Activated naive CD8-positive, alpha-beta T cell treated with anti-CD3 and anti-CD28 coated beads, Interleukin-2, amount 10 ng/mL, durations not matched to agents 7 days and 5 days (primary cell): ENCODE results near the gene GLT1D1. TPM values are rescaled to one million over a fixed set of nuclear protein-coding genes. Genes with fewer than 3 reads are reported as not detected.

Experiments used
- ATAC-seq: fragments of 150-1000 bp; cut with Tn5 transposase; one replicate; pipeline ENCODE4 v1.10.0; 2021; ENCODE audit warnings: low read depth, moderate library complexity
- POLR2A ChIA-PET: fragments of 350-600 bp; sonication (Branson Sonifier 250); formaldehyde crosslinking; loops from one replicate; lab custom pipeline; 2021; ENCODE audit warnings: antibody characterized with exemption; lab: Charles Lee
- DNase-seq: peaks from one replicate; pipeline ENCODE4 v3.0.0; 2021
- H3K27ac Mint-ChIP-seq: one replicate; pipeline ENCODE4 v1.8.0; 2022; ENCODE audit warnings: mild to moderate bottlenecking, mixed read lengths
- H3K27me3 Mint-ChIP-seq: one replicate; pipeline ENCODE4 v1.8.0; 2022; ENCODE audit warnings: mild to moderate bottlenecking, moderate library complexity, mixed read lengths
- H3K36me3 Mint-ChIP-seq: one replicate; pipeline ENCODE4 v1.8.0; 2021; ENCODE audit warnings: mild to moderate bottlenecking, mixed read lengths
- H3K4me1 Mint-ChIP-seq: one replicate; pipeline ENCODE4 v1.8.0; 2021; ENCODE audit warnings: mixed read lengths
- H3K4me3 Mint-ChIP-seq: one replicate; pipeline ENCODE4 v1.8.0; 2022; ENCODE audit warnings: mild to moderate bottlenecking, moderate library complexity, mixed read lengths
- H3K9me3 Mint-ChIP-seq: one replicate; pipeline ENCODE4 v1.8.0; 2021; ENCODE audit warnings: mixed read lengths
- total RNA-seq, 2 experiments: library from RNA; stranded (reverse); gene quantifications; one replicate each; pipeline ENCODE4 v1.2.3, GENCODE V29; 2021

Gene GLT1D1
- total RNA-seq, 2 experiments from 2014 or later = not detected

DNA sequence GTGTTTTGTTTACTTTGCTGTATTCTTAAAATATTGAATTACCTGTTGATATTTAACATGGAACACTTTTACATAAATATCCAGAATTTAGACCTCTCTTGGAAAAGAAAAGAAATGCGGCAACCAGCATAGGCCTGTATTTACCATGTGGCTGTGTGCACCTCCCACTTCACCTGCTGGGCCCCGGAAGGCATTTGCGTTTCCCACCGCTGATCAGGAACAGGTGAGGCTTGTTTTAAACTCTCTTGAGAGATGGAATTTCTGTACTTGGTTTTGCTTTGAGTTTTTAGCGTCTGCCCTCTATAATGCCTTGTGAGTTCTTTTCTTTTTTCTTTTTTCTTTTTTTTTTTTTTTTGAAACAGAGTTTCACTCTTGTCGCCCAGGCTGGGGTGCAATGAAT is 124.2 kb downstream of the GLT1D1 start:
- peaks cover 2% of the 10 kb centered on the region for H3K27me3 Mint-ChIP-seq
- DNase-seq (no peak), ATAC-seq (no peak)
- POLR2A ChIA-PET = no interaction called here
- no peaks in the 10 kb centered on the region for H3K36me3 Mint-ChIP-seq
- H3K4me1 Mint-ChIP-seq = no peaks in the 10 kb centered on the region
- H3K9me3 Mint-ChIP-seq = no peaks in the 10 kb centered on the region
- no peak overlapping the region for H3K4me3 Mint-ChIP-seq
- H3K27ac Mint-ChIP-seq = no peak overlapping the region

- H3K27me3 Mint-ChIP-seq = peaks cover 2% of the 10 kb centered on the region
- H3K27ac Mint-ChIP-seq = no peak overlapping the region
- H3K4me3 Mint-ChIP-seq = no peak overlapping the region
Measured at GRCh38 chr12:128978067-128978466, 124.8 kb downstream of the GLT1D1 start.

GRCh38 chr12:128980623-128981022 is 127.3 kb downstream of the GLT1D1 start:
- no peak for DNase-seq
- H3K4me1 Mint-ChIP-seq = no peaks in the 10 kb centered on the region
- no peak overlapping the region for H3K27ac Mint-ChIP-seq
- ATAC-seq = no peak
- peaks cover 2% of the 10 kb centered on the region for H3K27me3 Mint-ChIP-seq
- H3K9me3 Mint-ChIP-seq = no peaks in the 10 kb centered on the region
- H3K36me3 Mint-ChIP-seq = no peaks in the 10 kb centered on the region
- H3K4me3 Mint-ChIP-seq = no peak overlapping the region
- POLR2A ChIA-PET = no interaction called here

More at GRCh38 chr12:128978067-128978466, 124.8 kb downstream of the GLT1D1 start:
- POLR2A ChIA-PET = no interaction called here
- no peak for ATAC-seq
- no peaks in the 10 kb centered on the region for H3K4me1 Mint-ChIP-seq
- H3K9me3 Mint-ChIP-seq = no peaks in the 10 kb centered on the region
- no peak for DNase-seq
- H3K36me3 Mint-ChIP-seq = no peaks in the 10 kb centered on the region

GRCh38 chr12:128981971-128982533 is 128.8 kb downstream of the GLT1D1 start:
- Mint-ChIP-seq H3K27ac (no peak overlapping the region), H3K27me3 (peaks cover 2% of the 10 kb centered on the region), H3K4me3 (no peak overlapping the region), H3K4me1 (no peaks in the 10 kb centered on the region), H3K36me3 (no peaks in the 10 kb centered on the region), H3K9me3 (no peaks in the 10 kb centered on the region)
- DNase-seq = no peak
- POLR2A ChIA-PET = no interaction called here
- ATAC-seq = no peak

DNA sequence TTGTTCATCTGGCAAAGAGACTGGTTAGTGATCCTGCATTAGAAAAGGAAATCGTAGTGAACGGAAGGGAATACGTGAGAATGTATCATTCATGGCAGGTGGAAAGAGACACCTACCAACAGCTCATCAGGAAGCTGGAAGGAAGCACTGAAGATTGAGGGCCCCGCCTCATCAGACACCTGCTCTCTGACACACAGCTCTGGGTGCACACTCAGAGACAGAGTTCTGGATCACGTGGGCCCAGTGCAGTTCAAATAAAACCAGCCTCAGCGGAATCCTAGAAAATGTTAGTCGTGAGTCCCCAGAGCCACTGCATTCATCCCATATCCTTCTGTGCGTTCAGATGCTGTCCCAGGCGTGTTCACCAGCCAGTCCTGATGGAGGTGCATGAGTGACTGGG is 129.7 kb downstream of the GLT1D1 start:
- Mint-ChIP-seq H3K9me3 (no peaks in the 10 kb centered on the region), H3K27ac (no peak overlapping the region), H3K4me3 (no peak overlapping the region), H3K36me3 (no peaks in the 10 kb centered on the region), H3K4me1 (no peaks in the 10 kb centered on the region), H3K27me3 (peaks cover 2% of the 10 kb centered on the region)
- POLR2A ChIA-PET = no interaction called here
- DNase-seq (no peak), ATAC-seq (no peak)

GRCh38 chr12:128983371-128983770 is 130.1 kb downstream of the GLT1D1 start:
- peaks cover 2% of the 10 kb centered on the region for H3K27me3 Mint-ChIP-seq
- no peaks in the 10 kb centered on the region for H3K9me3 Mint-ChIP-seq
- no peak for ATAC-seq
- H3K27ac Mint-ChIP-seq = no peak overlapping the region
- H3K4me1 Mint-ChIP-seq = no peaks in the 10 kb centered on the region
- POLR2A ChIA-PET = no interaction called here
- no peak for DNase-seq
- H3K4me3 Mint-ChIP-seq = no peak overlapping the region
- H3K36me3 Mint-ChIP-seq = no peaks in the 10 kb centered on the region

- H3K27me3 Mint-ChIP-seq = peaks cover 2% of the 10 kb centered on the region
- H3K9me3 Mint-ChIP-seq = no peaks in the 10 kb centered on the region
- ATAC-seq (no peak), DNase-seq (no peak)
- no peaks in the 10 kb centered on the region for H3K36me3 Mint-ChIP-seq
- H3K4me1 Mint-ChIP-seq = no peaks in the 10 kb centered on the region
- no peak overlapping the region for H3K4me3 Mint-ChIP-seq
- POLR2A ChIA-PET = no interaction called here
- H3K27ac Mint-ChIP-seq = no peak overlapping the region
Measured at GRCh38 chr12:128986957-128987356, 133.7 kb downstream of the GLT1D1 start.

DNA sequence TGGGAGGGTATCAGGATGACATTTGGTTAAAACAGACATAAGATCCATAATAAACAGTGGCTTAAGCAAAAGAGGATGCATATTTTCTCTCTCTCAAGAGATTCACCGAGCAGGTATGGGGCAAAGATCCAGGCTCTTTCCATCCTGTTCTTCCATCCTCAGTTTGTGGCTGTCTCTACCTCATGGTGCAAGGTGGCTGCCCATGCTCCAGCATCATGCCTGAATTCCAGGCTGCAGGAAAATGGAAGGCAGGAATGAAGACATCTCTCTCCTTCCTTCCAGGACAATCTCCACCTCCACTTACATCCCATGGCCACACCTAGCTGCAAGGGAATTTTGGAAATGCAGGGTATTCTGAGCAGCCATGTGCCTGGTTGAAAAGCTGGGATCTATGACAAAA is 136.0 kb downstream of the GLT1D1 start:
- H3K4me1 Mint-ChIP-seq = no peaks in the 10 kb centered on the region
- no peak for ATAC-seq

DNA sequence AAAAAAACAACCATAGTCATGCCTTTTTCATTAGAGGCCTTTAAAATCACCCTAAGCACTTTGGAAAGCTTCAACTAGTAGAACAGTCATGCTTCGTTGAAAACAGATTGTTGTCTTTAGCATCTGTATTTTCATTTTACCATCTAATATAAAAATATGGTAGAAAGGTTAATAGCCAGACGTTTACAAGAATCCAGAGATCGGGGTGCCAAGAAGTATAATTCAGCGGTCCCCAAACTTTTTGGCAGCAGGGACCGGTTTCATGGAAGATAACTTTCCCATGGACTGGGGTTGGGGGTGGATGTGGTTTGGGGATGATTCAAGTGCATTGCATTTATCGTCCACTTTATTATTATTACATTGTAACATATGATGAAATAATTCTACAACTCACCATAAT is 138.4 kb downstream of the GLT1D1 start:
- POLR2A ChIA-PET = no interaction called here
- Mint-ChIP-seq H3K9me3 (peaks cover 4% of the 10 kb centered on the region), H3K27ac (no peak overlapping the region), H3K4me3 (no peak overlapping the region), H3K27me3 (no peaks in the 10 kb centered on the region), H3K4me1 (no peaks in the 10 kb centered on the region), H3K36me3 (no peaks in the 10 kb centered on the region)
- DNase-seq = no peak
- ATAC-seq = no peak

More for the DNA sequence above, 136.0 kb downstream of the GLT1D1 start:
- Mint-ChIP-seq H3K27me3 (no peaks in the 10 kb centered on the region), H3K4me3 (no peak overlapping the region), H3K27ac (no peak overlapping the region), H3K9me3 (peaks cover 3% of the 10 kb centered on the region), H3K36me3 (no peaks in the 10 kb centered on the region)
- POLR2A ChIA-PET = no interaction called here
- DNase-seq = no peak

- no peaks in the 10 kb centered on the region for H3K36me3 Mint-ChIP-seq
- no peak for DNase-seq
- no peak for ATAC-seq
- H3K27me3 Mint-ChIP-seq = no peaks in the 10 kb centered on the region
- H3K4me3 Mint-ChIP-seq = no peak overlapping the region
- H3K27ac Mint-ChIP-seq = no peak overlapping the region
- no peaks in the 10 kb centered on the region for H3K4me1 Mint-ChIP-seq
- POLR2A ChIA-PET = no interaction called here
- H3K9me3 Mint-ChIP-seq = peaks cover 4% of the 10 kb centered on the region
Measured at GRCh38 chr12:128992116-128992515, 138.8 kb downstream of the GLT1D1 start.

DNA sequence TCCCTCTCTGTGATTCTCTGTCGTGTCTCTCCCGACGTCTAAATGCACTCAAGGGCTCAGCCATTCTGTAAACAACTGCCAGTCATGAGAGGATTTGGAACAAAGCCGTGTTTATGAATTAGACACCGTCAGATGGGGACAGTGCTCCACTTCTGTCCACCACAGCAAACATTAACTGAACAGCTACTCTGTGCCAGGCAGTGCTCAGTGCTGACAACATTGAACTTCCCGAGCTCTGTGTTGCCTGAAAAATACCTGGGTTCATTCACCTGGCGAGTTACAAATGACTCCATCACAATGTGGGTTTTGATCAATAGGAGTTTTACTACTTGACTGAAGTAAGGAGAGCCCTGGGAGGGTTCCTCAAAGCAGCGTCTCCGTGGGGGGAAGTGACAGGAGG is 139.3 kb downstream of the GLT1D1 start:
- Mint-ChIP-seq H3K27me3 (no peaks in the 10 kb centered on the region), H3K4me3 (no peak overlapping the region), H3K9me3 (peaks cover 4% of the 10 kb centered on the region), H3K27ac (no peak overlapping the region), H3K4me1 (no peaks in the 10 kb centered on the region), H3K36me3 (no peaks in the 10 kb centered on the region)
- no peak for ATAC-seq
- DNase-seq = no peak
- POLR2A ChIA-PET = no interaction called here

GRCh38 chr12:128994856-128995255 is 141.6 kb downstream of the GLT1D1 start:
- H3K27me3 Mint-ChIP-seq = no peaks in the 10 kb centered on the region
- ATAC-seq (no peak), DNase-seq (no peak)
- no peaks in the 10 kb centered on the region for H3K36me3 Mint-ChIP-seq
- H3K27ac Mint-ChIP-seq = no peak overlapping the region
- no peaks in the 10 kb centered on the region for H3K4me1 Mint-ChIP-seq
- POLR2A ChIA-PET = no interaction called here
- no peak overlapping the region for H3K4me3 Mint-ChIP-seq
- H3K9me3 Mint-ChIP-seq = peaks cover 6% of the 10 kb centered on the region

DNA sequence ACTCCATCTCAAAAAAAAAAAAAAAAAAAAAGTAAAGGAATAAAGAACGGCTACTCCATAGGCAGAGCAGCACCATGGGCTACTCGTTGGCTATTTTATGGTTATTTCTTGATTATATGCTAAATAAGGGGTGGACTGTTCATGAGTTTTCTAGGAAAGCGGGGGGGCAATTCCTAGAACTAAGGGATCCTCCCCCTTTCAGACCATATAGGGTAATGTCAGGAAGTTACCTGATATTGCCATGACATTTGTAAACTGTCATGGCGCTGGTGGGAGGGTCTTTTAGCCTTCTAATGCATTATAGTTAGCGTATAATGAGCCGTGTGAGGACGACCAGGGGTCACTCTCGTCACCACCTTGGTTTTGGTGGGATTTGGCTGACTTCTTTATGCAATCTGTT is 142.3 kb downstream of the GLT1D1 start:
- no peaks in the 10 kb centered on the region for H3K4me1 Mint-ChIP-seq
- POLR2A ChIA-PET = no interaction called here
- no peaks in the 10 kb centered on the region for H3K36me3 Mint-ChIP-seq
- H3K27ac Mint-ChIP-seq = no peak overlapping the region
- H3K9me3 Mint-ChIP-seq = peaks cover 6% of the 10 kb centered on the region
- H3K27me3 Mint-ChIP-seq = no peaks in the 10 kb centered on the region
- ATAC-seq = no peak
- no peak for DNase-seq
- H3K4me3 Mint-ChIP-seq = no peak overlapping the region

GRCh38 chr12:129001826-129002225 is 148.5 kb downstream of the GLT1D1 start:
- ATAC-seq = no peak
- POLR2A ChIA-PET = no interaction called here
- Mint-ChIP-seq H3K27me3 (peaks cover 3% of the 10 kb centered on the region), H3K4me3 (no peak overlapping the region), H3K9me3 (peaks cover 12% of the 10 kb centered on the region), H3K36me3 (no peaks in the 10 kb centered on the region), H3K4me1 (no peaks in the 10 kb centered on the region), H3K27ac (no peak overlapping the region)
- DNase-seq = no peak

GRCh38 chr12:129002427-129002826 is 149.1 kb downstream of the GLT1D1 start:
- ATAC-seq (no peak), DNase-seq (no peak)
- no peaks in the 10 kb centered on the region for H3K36me3 Mint-ChIP-seq
- no peak overlapping the region for H3K4me3 Mint-ChIP-seq
- H3K9me3 Mint-ChIP-seq = peaks cover 12% of the 10 kb centered on the region
- peaks cover 3% of the 10 kb centered on the region for H3K27me3 Mint-ChIP-seq
- H3K27ac Mint-ChIP-seq = no peak overlapping the region
- H3K4me1 Mint-ChIP-seq = no peaks in the 10 kb centered on the region
- POLR2A ChIA-PET = no interaction called here
